BLaER1 (cell line): ENCODE results near the gene IER5L.
"Not testable (repeated sequence)": the region's sequence is repeated elsewhere in the genome, so short reads cannot be mapped to it uniquely, and the experiment has no call there.

Experiments
- H3K27ac ChIP-seq: shearing (Covaris generic); formaldehyde crosslinking; 2 replicates; pipeline ENCODE4 v1.8.1; 2022
- H3K27me3 ChIP-seq: shearing (Covaris generic); formaldehyde crosslinking; 2 replicates; pipeline ENCODE4 v1.8.1; 2022
- H3K36me3 ChIP-seq: shearing (Covaris generic); formaldehyde crosslinking; 2 replicates; pipeline ENCODE4 v1.8.1; 2022
- H3K4me1 ChIP-seq: shearing (Covaris generic); formaldehyde crosslinking; 2 replicates; pipeline ENCODE4 v1.8.1; 2022
- H3K4me2 ChIP-seq: shearing (Covaris generic); formaldehyde crosslinking; 2 replicates; pipeline ENCODE4 v1.8.1; 2022
- H3K4me3 ChIP-seq: shearing (Covaris generic); formaldehyde crosslinking; 2 replicates; pipeline ENCODE4 v1.8.1; 2022
- H3K9ac ChIP-seq: shearing (Covaris generic); formaldehyde crosslinking; 2 replicates; pipeline ENCODE4 v1.8.1; 2022
- H3K9me3 ChIP-seq: shearing (Covaris generic); formaldehyde crosslinking; 2 replicates; pipeline ENCODE4 v1.8.1; 2022
- H4K20me1 ChIP-seq: shearing (Covaris generic); formaldehyde crosslinking; 2 replicates; pipeline ENCODE4 v1.8.1; 2022
- Cebpa-rat ChIP-seq: shearing (Covaris generic); IDR thresholded peaks from 2 replicates; pipeline ENCODE4 v1.8.1; 2022

IER5L gene

GRCh38 chr9:129164246-129164930 lies 13.7 kb downstream of the IER5L start:
- Histone ChIP-seq H3K4me3 (no peak overlapping the region), H4K20me1 (no peaks in the 10 kb centered on the region), H3K27me3 (no peaks in the 10 kb centered on the region), H3K4me1 (peaks cover 54% of the 10 kb centered on the region), H3K9me3 (no peaks in the 10 kb centered on the region), H3K27ac (no peak overlapping the region), H3K9ac (no peak overlapping the region), H3K36me3 (no peaks in the 10 kb centered on the region), H3K4me2 (no peak overlapping the region)
- no peak for TF ChIP-seq Cebpa-rat

GRCh38 chr9:129163753-129164152 lies 14.3 kb downstream of the IER5L start:
- H3K27ac ChIP-seq, result no peak overlapping the region
- H3K9ac ChIP-seq, result no peak overlapping the region
- H3K36me3 ChIP-seq, result no peaks in the 10 kb centered on the region
- H3K4me2 ChIP-seq, result no peak overlapping the region
- no peak overlapping the region for H3K4me3 ChIP-seq
- H4K20me1 ChIP-seq, result no peaks in the 10 kb centered on the region
- no peaks in the 10 kb centered on the region for H3K27me3 ChIP-seq
- no peaks in the 10 kb centered on the region for H3K9me3 ChIP-seq
- peaks cover 54% of the 10 kb centered on the region for H3K4me1 ChIP-seq
- TF ChIP-seq Cebpa-rat, result no peak

- H4K20me1 ChIP-seq, H3K9ac ChIP-seq, H3K9me3 ChIP-seq, H3K27ac ChIP-seq, H3K27me3 ChIP-seq, H3K4me2 ChIP-seq, H3K36me3 ChIP-seq, H3K4me3 ChIP-seq: not testable (repeated sequence)
- TF ChIP-seq Cebpa-rat, result 0 out of 2 replicates have a peak, but pooled peaks have one; percentile 61
- peaks cover 50% of the 10 kb centered on the region for H3K4me1 ChIP-seq
These were observed 14.8 kb downstream of the IER5L start for GRCh38 chr9:129163198-129163670.

- Histone ChIP-seq H3K9me3 (no peaks in the 10 kb centered on the region), H3K4me1 (peaks cover 44% of the 10 kb centered on the region), H3K4me2 (no peak overlapping the region), H3K36me3 (no peaks in the 10 kb centered on the region), H3K4me3 (no peak overlapping the region), H4K20me1 (no peaks in the 10 kb centered on the region), H3K27ac (no peak overlapping the region), H3K27me3 (no peaks in the 10 kb centered on the region), H3K9ac (no peak overlapping the region)
- peak; percentile 94 for TF ChIP-seq Cebpa-rat
These were observed 15.4 kb downstream of the IER5L start for GRCh38 chr9:129162497-129163197.

GRCh38 chr9:129161534-129161837 lies 16.6 kb downstream of the IER5L start:
- H3K36me3 ChIP-seq, result no peaks in the 10 kb centered on the region
- no peak overlapping the region for H3K4me3 ChIP-seq
- H3K27me3 ChIP-seq, result no peaks in the 10 kb centered on the region
- no peaks in the 10 kb centered on the region for H3K9me3 ChIP-seq
- no peaks in the 10 kb centered on the region for H4K20me1 ChIP-seq
- 0 out of 2 replicates have a peak overlapping the region, but pooled peaks have one; percentile 44 for H3K4me2 ChIP-seq
- no peak for TF ChIP-seq Cebpa-rat
- no peak overlapping the region for H3K9ac ChIP-seq
- H3K4me1 ChIP-seq, result peaks cover 33% of the 10 kb centered on the region
- H3K27ac ChIP-seq, result no peak overlapping the region

GRCh38 chr9:129160712-129161533 lies 17.1 kb downstream of the IER5L start:
- H3K4me2 ChIP-seq, result peak overlapping the region; percentile 44
- H3K4me3 ChIP-seq, result no peak overlapping the region
- H3K27me3 ChIP-seq, result no peaks in the 10 kb centered on the region
- H3K9ac ChIP-seq, result no peak overlapping the region
- no peak overlapping the region for H3K27ac ChIP-seq
- H4K20me1 ChIP-seq, result no peaks in the 10 kb centered on the region
- H3K36me3 ChIP-seq, result peaks cover 3% of the 10 kb centered on the region; the same call in 1 of the 2 replicates
- TF ChIP-seq Cebpa-rat, result no peak
- H3K9me3 ChIP-seq, result no peaks in the 10 kb centered on the region
- peaks cover 27% of the 10 kb centered on the region for H3K4me1 ChIP-seq

GRCh38 chr9:129156163-129156562 lies 21.9 kb downstream of the IER5L start:
- H3K27ac ChIP-seq, result no peak overlapping the region
- TF ChIP-seq Cebpa-rat, result no peak
- peaks cover 33% of the 10 kb centered on the region; the same call in 1 of the 2 replicates for H3K36me3 ChIP-seq
- H3K4me3 ChIP-seq, result no peak overlapping the region
- peaks cover 9% of the 10 kb centered on the region for H3K4me1 ChIP-seq
- no peak overlapping the region for H3K4me2 ChIP-seq
- no peak overlapping the region for H3K9ac ChIP-seq
- no peaks in the 10 kb centered on the region for H4K20me1 ChIP-seq
- no peaks in the 10 kb centered on the region for H3K9me3 ChIP-seq
- H3K27me3 ChIP-seq, result no peaks in the 10 kb centered on the region

GRCh38 chr9:129154866-129155477 lies 23.1 kb downstream of the IER5L start:
- Histone ChIP-seq H3K4me1 (no peaks in the 10 kb centered on the region), H3K9me3 (no peaks in the 10 kb centered on the region), H3K27ac (no peak overlapping the region), H3K36me3 (peaks cover 41% of the 10 kb centered on the region; the same call in 1 of the 2 replicates), H3K27me3 (no peaks in the 10 kb centered on the region), H4K20me1 (no peaks in the 10 kb centered on the region), H3K4me3 (no peak overlapping the region), H3K4me2 (no peak overlapping the region), H3K9ac (no peak overlapping the region)
- no peak for TF ChIP-seq Cebpa-rat

GRCh38 chr9:129151469-129151868 lies 26.6 kb downstream of the IER5L start:
- TF ChIP-seq Cebpa-rat, result no peak
- no peak overlapping the region for H3K4me3 ChIP-seq

More at GRCh38 chr9:129151469-129151868, 26.6 kb downstream of the IER5L start:
- no peak overlapping the region for H3K27ac ChIP-seq
- no peaks in the 10 kb centered on the region for H3K27me3 ChIP-seq
- peaks cover 68% of the 10 kb centered on the region for H3K36me3 ChIP-seq
- no peak overlapping the region for H3K4me2 ChIP-seq
- H3K9me3 ChIP-seq, result no peaks in the 10 kb centered on the region
- no peaks in the 10 kb centered on the region for H4K20me1 ChIP-seq
- no peak overlapping the region for H3K9ac ChIP-seq
- peaks cover 23% of the 10 kb centered on the region for H3K4me1 ChIP-seq
